GM12878 (cell line): ENCODE data around the gene ASB2. TPM values are rescaled to one million over a fixed set of nuclear protein-coding genes. Genes with fewer than 3 reads are reported as not detected.

Experiments used
- ATAC-seq: fragments of 200-7000 bp; cut with Tn5 transposase; 3 replicates; pipeline ENCODE4 v1.9.1; 2020; ENCODE audit warnings: mild to moderate bottlenecking, moderate library complexity
- BruUV-seq: library from RNA; stranded (reverse); fragments of 400-500 nt; replicated peaks from 2 replicates; lab custom pipeline; 2021; lab: Mats Ljungman, UMichigan
- CTCF ChIA-PET: fragments of 300-600 bp; sonication (Branson Sonifier 250); formaldehyde crosslinking; extraction: SDS; loops from one replicate; lab custom pipeline; 2021; ENCODE audit warnings: inconsistent platforms; lab: Yijun Ruan, JAX
- POLR2A ChIA-PET: fragments of 350-600 bp; formaldehyde crosslinking; extraction: SDS; loops from one replicate; lab custom pipeline; 2021; ENCODE audit warnings: inconsistent platforms; lab: Charles Lee
- RAD21 ChIA-PET: fragments of 300-600 bp; sonication (Branson Sonifier 250); formaldehyde crosslinking; loops from one replicate; lab custom pipeline; 2023; ENCODE audit warnings: antibody characterized with exemption; ENCODE audit not compliant: unreplicated experiment; lab: Charles Lee
- SMC1A ChIA-PET: fragments of 300-600 bp; sonication (Branson Sonifier 250); formaldehyde crosslinking; loops from one replicate; lab custom pipeline; 2023; ENCODE audit not compliant: unreplicated experiment, uncharacterized antibody; lab: Charles Lee
- DNase-seq: peaks from one replicate; pipeline ENCODE4 v3.0.0-alpha.2; 2011; ENCODE audit warnings: low read depth, low spot score
- FAIRE-seq: peaks from 3 replicates; lab custom pipeline; 2011; peaks lifted over from hg19 to GRCh38; lab: Jason Lieb, UNC
- H2AFZ ChIP-seq: 2 replicates; pipeline ENCODE4 v1.6.0; 2011; ENCODE audit warnings: low read depth, low read length, control low read depth; ENCODE audit not compliant: control insufficient read depth
- H3K27ac ChIP-seq: 2 replicates; pipeline ENCODE4 v1.5.1; 2011; ENCODE audit warnings: control low read depth; ENCODE audit not compliant: control insufficient read depth, insufficient read depth
- H3K27me3 ChIP-seq, 2 experiments: replicated peaks in 1 of 2; 2 replicates each; pipeline versions ENCODE4 v1.6.0 to v1.6.1; 2011; ENCODE audit warnings: low read length in 1 of 2; ENCODE audit not compliant: control insufficient read depth in 2 of 2, insufficient read depth in 2 of 2
- H3K36me3 ChIP-seq, 2 experiments: 2 replicates each; pipeline ENCODE4 v1.5.1; 2011; ENCODE audit warnings: low read length in 1 of 2; ENCODE audit not compliant: control insufficient read depth in 2 of 2, insufficient read depth in 2 of 2
- H3K4me1 ChIP-seq: 2 replicates; pipeline ENCODE4 v1.6.1; 2011; ENCODE audit warnings: mild to moderate bottlenecking, low read length, moderate library complexity, mixed read lengths; ENCODE audit not compliant: control insufficient read depth, insufficient read depth
- H3K4me2 ChIP-seq: 2 replicates; pipeline ENCODE4 v1.6.0; 2011; ENCODE audit warnings: control low read depth; ENCODE audit not compliant: control insufficient read depth, insufficient read depth
- H3K4me3 ChIP-seq: fragments of 200-600 bp; sonication (generic); 2 replicates; pipeline ENCODE4 v1.5.1; 2016
- H3K79me2 ChIP-seq: 2 replicates; pipeline ENCODE4 v1.6.0; 2011; ENCODE audit warnings: low read length; ENCODE audit not compliant: control insufficient read depth, insufficient read depth
- H3K9ac ChIP-seq: 2 replicates; pipeline ENCODE4 v1.8.0; 2011; ENCODE audit warnings: low read length, control low read depth, mixed read lengths; ENCODE audit not compliant: control insufficient read depth, insufficient read depth
- H3K9me3 ChIP-seq: replicated peaks from 3 replicates; pipeline ENCODE4 v1.5.1; 2011; ENCODE audit warnings: mild to moderate bottlenecking, low read length; ENCODE audit not compliant: control insufficient read depth, insufficient read depth
- H4K20me1 ChIP-seq: 2 replicates; pipeline ENCODE4 v1.6.0; 2011; ENCODE audit not compliant: control insufficient read depth, insufficient read depth
- DPF2 ChIP-seq: fragments of 450-650 bp; IDR thresholded peaks from 2 replicates; pipeline ENCODE4 v1.6.1; 2017; ENCODE audit warnings: mild to moderate bottlenecking
- HDAC2 ChIP-seq: fragments of 200-600 bp; sonication (generic); IDR thresholded peaks from 2 replicates; pipeline ENCODE4 v1.6.1; 2017
- IRF5 ChIP-seq: fragments of 450-650 bp; IDR thresholded peaks from 2 replicates; pipeline ENCODE4 v1.6.1; 2017; ENCODE audit warnings: borderline replicate concordance
- MEF2B ChIP-seq: fragments of 450-650 bp; IDR thresholded peaks from 2 replicates; pipeline ENCODE4 v1.6.1; 2018; ENCODE audit warnings: mild to moderate bottlenecking, moderate library complexity; ENCODE audit not compliant: partially characterized antibody, poor library complexity, severe bottlenecking
- MLLT1 ChIP-seq: fragments of 450-650 bp; IDR thresholded peaks from 2 replicates; pipeline ENCODE4 v1.6.1; 2016; ENCODE audit warnings: mild to moderate bottlenecking
- MTA2 ChIP-seq: fragments of 450-650 bp; IDR thresholded peaks from 2 replicates; pipeline ENCODE4 v1.6.1; 2016; ENCODE audit warnings: low read depth, mild to moderate bottlenecking, moderate library complexity
- NR2C1 ChIP-seq: fragments of 450-650 bp; IDR thresholded peaks from 2 replicates; pipeline ENCODE4 v1.6.1; 2017; ENCODE audit warnings: antibody characterized with exemption, mild to moderate bottlenecking, moderate library complexity
- PAX5 ChIP-seq: IDR thresholded peaks from 2 replicates; pipeline ENCODE4 v1.6.1; 2011; ENCODE audit warnings: low read depth, low read length, borderline replicate concordance
- POLR2AphosphoS2 ChIP-seq: IDR thresholded peaks from 2 replicates; pipeline ENCODE4 v1.6.1; 2011; ENCODE audit warnings: low read depth, mild to moderate bottlenecking, low read length, improper control_type of control experiment, moderate library complexity
- RELB ChIP-seq: fragments of 450-650 bp; IDR thresholded peaks from 2 replicates; pipeline ENCODE4 v1.6.1; 2017; ENCODE audit warnings: low read depth, mild to moderate bottlenecking, moderate library complexity
- SMAD5 ChIP-seq: IDR thresholded peaks from 2 replicates; pipeline ENCODE4 v1.6.1; 2016; ENCODE audit warnings: antibody characterized with exemption, low read depth
- SMARCA5 ChIP-seq: fragments of 450-650 bp; IDR thresholded peaks from 2 replicates; pipeline ENCODE4 v1.6.1; 2017; ENCODE audit warnings: mild to moderate bottlenecking
- SREBF1 ChIP-seq: IDR thresholded peaks from 2 replicates; pipeline ENCODE4 v1.6.1; 2012; ENCODE audit warnings: mild to moderate bottlenecking, low read length
- SRF ChIP-seq, 2 experiments: IDR thresholded peaks; 2 replicates each; pipeline ENCODE4 v1.6.1; 2011; ENCODE audit warnings: low read depth in 2 of 2, low read length in 2 of 2, mild to moderate bottlenecking in 1 of 2, moderate library complexity in 1 of 2
- TCF12 ChIP-seq: IDR thresholded peaks from 2 replicates; pipeline ENCODE4 v1.6.1; 2011; ENCODE audit warnings: low read depth, mild to moderate bottlenecking, low read length
- YBX1 ChIP-seq: fragments of 450-650 bp; IDR thresholded peaks from 2 replicates; pipeline ENCODE4 v1.6.1; 2016; ENCODE audit warnings: antibody characterized with exemption
- ZSCAN29 ChIP-seq: fragments of 450-650 bp; IDR thresholded peaks from 2 replicates; pipeline ENCODE4 v1.6.1; 2017; ENCODE audit warnings: mild to moderate bottlenecking, moderate library complexity
- ZZZ3 ChIP-seq: IDR thresholded peaks from 2 replicates; pipeline ENCODE4 v1.6.1; 2011; ENCODE audit warnings: low read depth; ENCODE audit not compliant: control insufficient read depth, insufficient read length
- WGBS: methylation state at CpG from one replicate; pipeline ENCODE4 v1.1.6; 2016; ENCODE audit warnings: low lambda C conversion rate; ENCODE audit not compliant: insufficient replicate concordance, insufficient coverage; ENCODE audit errors: missing lambda C conversion rate; 5-methylcytosine and 5-hydroxymethylcytosine counted together
- in situ Hi-C: fragments of 300-500 bp; cut with MboI; formaldehyde crosslinking; loops from 9 replicates; pipeline ENCODE4 v1.14.3; 2018; ENCODE audit warnings: mixed read lengths
- intact Hi-C: fragments of 100-400 bp; cut with micrococcal nuclease; formaldehyde crosslinking; loops from one replicate; pipeline ENCODE4 v1.14.2; 2022; ENCODE audit not compliant: unreplicated experiment
- polyA plus RNA-seq, 11 experiments: library from polyadenylated mRNA; depleted of rRNA in 4 of 11; unstranded in 6 of 11; stranded (reverse) in 5 of 11; fragments of >200 nt; fragmentation: Nextera tagmentation in 4 of 11; fragmentation: Illumina TruSeq in 1 of 11; extraction: Ambion mirVana in 4 of 11; extraction: Trizol in 1 of 11; gene quantifications; 1 replicate in 1 of 11; 2 replicates in 10 of 11; pipeline versions ENCODE4 v1.2.1 to v1.2.3, GENCODE V29; 2011 to 2016; ENCODE audit warnings: inconsistent platforms in 2 of 11, missing spikeins in 2 of 11, low read depth in 1 of 11
- total RNA-seq, 4 experiments: library from RNA; depleted of rRNA in 3 of 4; stranded (reverse); fragments of >200 nt in 3 of 4; fragmentation: Illumina TruSeq in 1 of 4; extraction: Trizol in 1 of 4; gene quantifications; 2 replicates each; pipeline versions ENCODE4 v1.2.1 to v1.2.3, GENCODE V29; 2013 to 2021

The ASB2 gene
- total and polyA plus RNA-seq, 10 of the 15 experiments (the other 5 are each of a cell fraction or from before 2014, with no cell fraction given): 3.0 to 54.8 (median 33.5) TPM

- H2AFZ ChIP-seq: no peak overlapping the region
- POLR2A ChIA-PET: no interaction called here
- CTCF ChIA-PET: interaction anchor here (1.1 to 9.5 kb wide), 3 partner anchors 8 to 243 kb away, joined by 3 to 55 read pairs (median 7); no protein-coding TSS in a partner anchor
- intact Hi-C loops: no loop called here
- H4K20me1 ChIP-seq: no peaks in the 10 kb centered on the region
- FAIRE-seq (no peak), ATAC-seq (no peak), DNase-seq (no peak)
- H3K4me3 ChIP-seq: no peak overlapping the region
- no peaks in the 10 kb centered on the region for H3K36me3 ChIP-seq
- SMC1A ChIA-PET: interaction anchor here (0.7 to 1.4 kb wide), 3 partner anchors 18 to 243 kb away, joined by 3 to 5 read pairs (median 4); no protein-coding TSS in a partner anchor
- H3K79me2 ChIP-seq: no peaks in the 10 kb centered on the region
- H3K4me1 ChIP-seq: no peaks in the 10 kb centered on the region
- 54% methylated on average over 15 of the region's 15 CpGs for WGBS
- RAD21 ChIA-PET: no interaction called here
- H3K27me3 ChIP-seq: peaks cover 0 to 3% of the 10 kb centered on the region in 2 experiments; a peak in 3 of 4 replicates
- no TSS peak for BruUV-seq
- TF ChIP-seq NR2C1 (no peak), RELB (no peak), SRF (IDR thresholded peaks at IDR 0.05; ENCODE audit: low read depth in 2 of 2, low read length in 2 of 2) (no peak), MLLT1 (no peak), IRF5 (no peak), SREBF1 (no peak), HDAC2 (no peak), MTA2 (no peak), TCF12 (no peak), ZSCAN29 (no peak), SMARCA5 (no peak), ZZZ3 (no peak), SMAD5 (no peak), YBX1 (no peak), MEF2B (no peak), PAX5 (no peak), DPF2 (no peak), POLR2AphosphoS2 (no peak)
- H3K9ac ChIP-seq: no peak overlapping the region
- in situ Hi-C loops: no loop called here
- no peak overlapping the region for H3K4me2 ChIP-seq
- no peak overlapping the region for H3K27ac ChIP-seq
- H3K9me3 ChIP-seq: no peaks in the 10 kb centered on the region
Measured at GRCh38 chr14:93898081-93898611, 78.2 kb downstream of the ASB2 start.
